Lower lobe of right lung (tissue), 2 donors: ENCODE measurements around the gene SCLT1. TPM values are rescaled to one million over a fixed set of nuclear protein-coding genes. Genes with fewer than 3 reads are reported as not detected.
A peak's percentile ranks its signal among the peaks of the same experiment; 100 is the strongest.

ENCODE experiments used
- ATAC-seq, 2 donors: fragments of 200-7000 bp; cut with Tn5 transposase; one replicate each; pipeline ENCODE4 v1.9.1; 2020 to 2022; ENCODE audit warnings: mild to moderate bottlenecking in 2 of 2, moderate library complexity in 2 of 2
- DNase-seq: peaks from one replicate; pipeline ENCODE4 v3.0.0-alpha.2; 2020
- H3K27ac ChIP-seq: fragments of 200-600 bp; one replicate; pipeline ENCODE4 v1.8.0; 2022
- H3K27me3 ChIP-seq: fragments of 200-600 bp; one replicate; pipeline ENCODE4 v1.8.0; 2022; ENCODE audit warnings: low read depth
- H3K36me3 ChIP-seq: fragments of 200-600 bp; one replicate; pipeline ENCODE4 v1.8.0; 2022; ENCODE audit warnings: mild to moderate bottlenecking
- H3K4me1 ChIP-seq: fragments of 200-600 bp; one replicate; pipeline ENCODE4 v1.8.0; 2022
- H3K4me3 ChIP-seq: fragments of 200-600 bp; one replicate; pipeline ENCODE4 v1.8.0; 2022; ENCODE audit warnings: mild to moderate bottlenecking
- H3K9me3 ChIP-seq: fragments of 200-600 bp; one replicate; pipeline ENCODE4 v1.8.0; 2022
- CTCF ChIP-seq: fragments of 200-600 bp; IDR thresholded peaks from one replicate; pipeline ENCODE4 v1.8.0; 2022; ENCODE audit warnings: antibody characterized with exemption, mild to moderate bottlenecking
- intact Hi-C: fragments of 100-400 bp; cut with DNase I; formaldehyde crosslinking; loops from one replicate; pipeline ENCODE4 v1.11.0; 2022
- total RNA-seq: library from RNA; stranded (reverse); fragmentation: NEBNext Ultra II Directional; extraction: Animal tissue kit (Norgen Biotek cat#: 25700); gene quantifications from one replicate; pipeline ENCODE4 v1.2.1, GENCODE V29; 2021
- donor health status: DM: no; HTN: yes; CAD: no; lungs with severe emphysema.

Gene SCLT1
- total RNA-seq, 1 donor from 2014 or later, result 19.3 TPM

GRCh38 chr4:128916832-128917231 lies 176.5 kb downstream of the SCLT1 start:
- DNase-seq, result peak; percentile 56

GRCh38 chr4:128915544-128915943 lies 177.8 kb downstream of the SCLT1 start:
- TF ChIP-seq CTCF, result no peak
- Histone ChIP-seq H3K4me1 (peaks cover 8% of the 10 kb centered on the region), H3K27ac (no peak overlapping the region), H3K36me3 (no peaks in the 10 kb centered on the region), H3K4me3 (no peak overlapping the region), H3K27me3 (no peaks in the 10 kb centered on the region), H3K9me3 (no peaks in the 10 kb centered on the region)
- ATAC-seq (no peak), DNase-seq (no peak)
- intact Hi-C loops, result no loop called here

More at GRCh38 chr4:128916832-128917231, 176.5 kb downstream of the SCLT1 start:
- H3K4me1 ChIP-seq, result peaks cover 8% of the 10 kb centered on the region
- no peaks in the 10 kb centered on the region for H3K9me3 ChIP-seq
- H3K27me3 ChIP-seq, result no peaks in the 10 kb centered on the region
- no peak for TF ChIP-seq CTCF
- ATAC-seq, result peak; percentile 81 to 93
- intact Hi-C loops, result no loop called here
- H3K27ac ChIP-seq, result peak overlapping the region; percentile 59
- H3K4me3 ChIP-seq, result no peak overlapping the region
- H3K36me3 ChIP-seq, result no peaks in the 10 kb centered on the region

GRCh38 chr4:128913228-128913627 lies 180.1 kb downstream of the SCLT1 start:
- intact Hi-C loops, result no loop called here
- Histone ChIP-seq H3K36me3 (no peaks in the 10 kb centered on the region), H3K4me1 (peaks cover 8% of the 10 kb centered on the region), H3K27me3 (no peaks in the 10 kb centered on the region), H3K4me3 (no peak overlapping the region), H3K9me3 (no peaks in the 10 kb centered on the region), H3K27ac (peak overlapping the region; percentile 3)
- no peak for TF ChIP-seq CTCF
- DNase-seq (no peak), ATAC-seq (peak in 1 of 2 donors; percentile 19)

- H3K9me3 ChIP-seq, result no peaks in the 10 kb centered on the region
- TF ChIP-seq CTCF, result no peak
- ATAC-seq (no peak), DNase-seq (no peak)
- H3K27me3 ChIP-seq, result no peaks in the 10 kb centered on the region
- no peak overlapping the region for H3K4me3 ChIP-seq
- H3K36me3 ChIP-seq, result no peaks in the 10 kb centered on the region
- no peak overlapping the region for H3K27ac ChIP-seq
- intact Hi-C loops, result no loop called here
- H3K4me1 ChIP-seq, result peaks cover 7% of the 10 kb centered on the region
Observed at GRCh38 chr4:128908735-128909134, 184.6 kb downstream of the SCLT1 start.

DNA sequence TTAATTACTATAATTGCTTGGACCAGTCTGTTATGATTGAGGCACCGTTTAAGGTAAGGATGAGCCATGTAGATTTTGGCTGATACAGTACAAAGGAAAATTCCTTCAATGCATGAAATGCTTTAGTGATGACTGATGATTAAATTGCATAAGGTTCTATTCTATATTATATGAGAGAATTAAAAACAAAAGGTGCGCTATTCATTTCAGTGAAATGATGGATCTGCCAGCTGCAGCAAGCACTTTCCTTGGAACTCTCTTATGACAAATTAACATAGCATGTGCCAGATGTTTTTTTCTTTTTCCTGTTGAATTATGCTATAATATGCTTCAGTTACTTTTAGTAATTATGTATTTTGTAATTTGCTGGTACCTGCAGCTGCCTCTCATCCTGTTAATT lies 185.4 kb downstream of the SCLT1 start:
- H3K4me3 ChIP-seq, result no peak overlapping the region
- H3K36me3 ChIP-seq, result no peaks in the 10 kb centered on the region
- no peak for TF ChIP-seq CTCF
- H3K4me1 ChIP-seq, result peaks cover 3% of the 10 kb centered on the region
- H3K9me3 ChIP-seq, result no peaks in the 10 kb centered on the region
- ATAC-seq, result no peak
- H3K27me3 ChIP-seq, result no peaks in the 10 kb centered on the region
- H3K27ac ChIP-seq, result no peak overlapping the region
- intact Hi-C loops, result no loop called here
- DNase-seq, result no peak

DNA sequence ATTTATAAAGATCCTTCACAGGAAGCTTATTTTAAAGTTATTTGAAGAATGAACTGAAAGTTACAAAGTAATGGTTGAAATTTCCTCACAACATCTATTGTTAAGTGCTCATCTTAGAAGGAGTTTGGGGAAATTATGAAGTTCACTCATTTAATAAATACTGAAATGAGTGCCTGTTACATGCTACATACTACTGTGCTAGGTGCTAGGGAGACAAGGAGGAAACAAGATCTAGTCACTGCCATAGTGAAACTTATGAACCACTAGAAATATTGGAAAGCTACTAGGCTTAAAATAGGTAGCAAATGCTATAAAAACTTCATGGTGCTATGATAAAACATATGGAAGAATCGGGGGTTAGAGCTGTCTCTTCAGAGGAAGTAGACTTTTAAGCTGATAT lies 186.8 kb downstream of the SCLT1 start:
- DNase-seq (no peak), ATAC-seq (no peak)
- no peak for TF ChIP-seq CTCF
- no peaks in the 10 kb centered on the region for H3K27me3 ChIP-seq
- H3K4me3 ChIP-seq, result no peak overlapping the region
- no peak overlapping the region for H3K27ac ChIP-seq
- no peaks in the 10 kb centered on the region for H3K4me1 ChIP-seq
- H3K36me3 ChIP-seq, result no peaks in the 10 kb centered on the region
- H3K9me3 ChIP-seq, result no peaks in the 10 kb centered on the region
- intact Hi-C loops, result no loop called here
